ENCODE results near the gene USP6NL. TPM values are rescaled to one million over a fixed set of nuclear protein-coding genes. Genes with fewer than 3 reads are reported as not detected.

Gene USP6NL
- total and polyA plus RNA-seq, 9 of the 15 experiments (the other 6 are each of a cell fraction or from before 2014, with no cell fraction given) = 3.2 to 26.6 (median 19.8) TPM

GRCh38 chr10:11475831-11476434 lies 135.5 kb downstream of the USP6NL start (continued):
- TF ChIP-seq, protein P1, sequence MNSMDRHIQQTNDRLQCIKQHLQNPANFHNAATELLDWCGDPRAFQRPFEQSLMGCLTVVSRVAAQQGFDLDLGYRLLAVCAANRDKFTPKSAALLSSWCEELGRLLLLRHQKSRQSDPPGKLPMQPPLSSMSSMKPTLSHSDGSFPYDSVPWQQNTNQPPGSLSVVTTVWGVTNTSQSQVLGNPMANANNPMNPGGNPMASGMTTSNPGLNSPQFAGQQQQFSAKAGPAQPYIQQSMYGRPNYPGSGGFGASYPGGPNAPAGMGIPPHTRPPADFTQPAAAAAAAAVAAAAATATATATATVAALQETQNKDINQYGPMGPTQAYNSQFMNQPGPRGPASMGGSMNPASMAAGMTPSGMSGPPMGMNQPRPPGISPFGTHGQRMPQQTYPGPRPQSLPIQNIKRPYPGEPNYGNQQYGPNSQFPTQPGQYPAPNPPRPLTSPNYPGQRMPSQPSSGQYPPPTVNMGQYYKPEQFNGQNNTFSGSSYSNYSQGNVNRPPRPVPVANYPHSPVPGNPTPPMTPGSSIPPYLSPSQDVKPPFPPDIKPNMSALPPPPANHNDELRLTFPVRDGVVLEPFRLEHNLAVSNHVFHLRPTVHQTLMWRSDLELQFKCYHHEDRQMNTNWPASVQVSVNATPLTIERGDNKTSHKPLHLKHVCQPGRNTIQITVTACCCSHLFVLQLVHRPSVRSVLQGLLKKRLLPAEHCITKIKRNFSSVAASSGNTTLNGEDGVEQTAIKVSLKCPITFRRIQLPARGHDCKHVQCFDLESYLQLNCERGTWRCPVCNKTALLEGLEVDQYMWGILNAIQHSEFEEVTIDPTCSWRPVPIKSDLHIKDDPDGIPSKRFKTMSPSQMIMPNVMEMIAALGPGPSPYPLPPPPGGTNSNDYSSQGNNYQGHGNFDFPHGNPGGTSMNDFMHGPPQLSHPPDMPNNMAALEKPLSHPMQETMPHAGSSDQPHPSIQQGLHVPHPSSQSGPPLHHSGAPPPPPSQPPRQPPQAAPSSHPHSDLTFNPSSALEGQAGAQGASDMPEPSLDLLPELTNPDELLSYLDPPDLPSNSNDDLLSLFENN (IDR thresholded peaks at IDR 0.05; ENCODE audit: low read depth in 2 of 2, low read length in 2 of 2) = no peak
- TF ChIP-seq BRF1 (IDR thresholded peaks at IDR 0.05; ENCODE audit: borderline replicate concordance, extremely low read depth, insufficient read length) (no peak), ZNF780A (CRISPR knock-in tag; IDR thresholded peaks at IDR 0.05) (no peak), ZNF586 (CRISPR knock-in tag; conservative IDR thresholded peaks at IDR 0.05) (no peak), RBFOX2 (IDR thresholded peaks at IDR 0.05; ENCODE audit: low read depth, low read length) (no peak), NUFIP1 (IDR thresholded peaks at IDR 0.05; ENCODE audit: partially characterized antibody) (no peak), RNF2 (IDR thresholded peaks at IDR 0.05) (no peak), ZNF589 (CRISPR knock-in tag; IDR thresholded peaks at IDR 0.05; ENCODE audit: low read depth) (no peak)
